HEK293T (cell line): ENCODE data around the gene NODAL.

ENCODE experiments used
- BHLHE40 ChIP-seq: fragments of 450-650 bp; IDR thresholded peaks from 2 replicates; pipeline ENCODE4 v1.6.1; 2016; ENCODE audit warnings: mild to moderate bottlenecking, moderate library complexity, borderline replicate concordance
- FOXA1 ChIP-seq: fragments of 450-650 bp; IDR thresholded peaks from 2 replicates; pipeline ENCODE4 v1.6.1; 2016; ENCODE audit warnings: mild to moderate bottlenecking
- FOXK2 ChIP-seq: fragments of 450-650 bp; IDR thresholded peaks from 2 replicates; pipeline ENCODE4 v1.6.1; 2016; ENCODE audit warnings: mild to moderate bottlenecking
- FOXM1 ChIP-seq: fragments of 450-650 bp; IDR thresholded peaks from 2 replicates; pipeline ENCODE4 v1.6.1; 2017; ENCODE audit warnings: mild to moderate bottlenecking, borderline replicate concordance
- SP1 ChIP-seq: fragments of 450-650 bp; IDR thresholded peaks from 2 replicates; pipeline ENCODE4 v1.6.1; 2017
- SUZ12 ChIP-seq: fragments of 450-650 bp; IDR thresholded peaks from 2 replicates; pipeline ENCODE4 v1.6.1; 2016; ENCODE audit warnings: mild to moderate bottlenecking
- TARDBP ChIP-seq: fragments of 450-650 bp; IDR thresholded peaks from 2 replicates; pipeline ENCODE4 v1.6.1; 2016
- ZNF384 ChIP-seq: fragments of 450-650 bp; IDR thresholded peaks from 2 replicates; pipeline ENCODE4 v1.6.1; 2016

DNA sequence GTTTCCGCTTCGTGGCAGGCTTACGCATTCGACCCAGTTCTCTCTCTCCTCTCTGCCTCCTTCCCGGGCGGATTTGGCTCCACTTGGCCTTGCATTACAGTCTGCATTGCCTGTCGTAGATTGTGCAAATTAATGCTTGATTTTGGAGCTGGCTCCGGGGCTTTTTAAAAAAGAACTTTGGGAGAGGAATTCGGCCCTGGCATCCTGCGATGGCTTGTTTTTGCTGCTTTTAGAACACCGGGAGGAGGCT is 36.8 kb downstream of the NODAL start:
- TF ChIP-seq FOXM1 (no peak), BHLHE40 (no peak), SUZ12 (no peak), FOXK2 (no peak), FOXA1 (no peak), TARDBP (no peak), ZNF384 (no peak), SP1 (no peak)
